Measurements from ENCODE around the gene HBZ.

DNA sequence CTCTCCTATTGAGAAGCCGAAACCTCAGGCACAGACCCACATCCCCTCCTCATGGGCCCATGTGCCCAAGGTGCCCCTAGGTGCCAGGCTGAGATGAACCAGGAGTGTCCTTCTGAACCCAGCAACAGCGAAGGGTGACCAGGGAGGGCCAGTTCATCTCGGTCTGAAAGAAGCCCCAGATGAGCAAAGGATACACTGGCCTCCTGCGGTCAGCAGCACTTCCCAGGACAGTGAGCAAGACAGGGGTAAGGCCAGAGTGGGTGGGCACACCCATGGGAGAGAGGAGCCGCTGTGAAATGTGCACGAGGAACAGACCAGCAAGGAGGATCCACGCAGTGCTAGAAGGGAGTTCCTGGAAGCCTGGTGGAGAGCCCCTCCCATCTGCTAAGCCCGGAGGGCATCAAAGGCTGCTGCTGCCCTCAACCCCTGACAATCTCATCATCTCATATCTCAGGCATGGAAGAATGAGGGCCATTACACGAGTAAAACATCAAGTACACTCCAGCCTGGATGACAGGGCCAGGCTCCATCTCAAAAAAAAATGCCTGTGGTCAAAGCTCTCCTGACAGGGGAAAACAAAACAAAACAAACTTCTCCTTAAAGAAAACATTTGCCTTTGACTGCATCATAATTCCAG, 3.3 kb upstream of the HBZ start:
- no peak for TF ChIP-seq ARID3B (CRISPR knock-in tag; IDR thresholded peaks at IDR 0.05; ENCODE audit: borderline replicate concordance)
- TF ChIP-seq NCOR1 (IDR thresholded peaks at IDR 0.05): no peak
- no peak for TF ChIP-seq ASH1L (IDR thresholded peaks at IDR 0.05; ENCODE audit: borderline replicate concordance, low read depth, partially characterized antibody)
